ENCODE measurements around the gene RLBP1. TPM values are rescaled to one million over a fixed set of nuclear protein-coding genes. Genes with fewer than 3 reads are reported as not detected.

RLBP1 gene
- total and polyA plus RNA-seq, 2 of the 13 experiments (the other 11 are each of a cell fraction or from before 2014, with no cell fraction given): 0.07 TPM; not detected in 1

DNA sequence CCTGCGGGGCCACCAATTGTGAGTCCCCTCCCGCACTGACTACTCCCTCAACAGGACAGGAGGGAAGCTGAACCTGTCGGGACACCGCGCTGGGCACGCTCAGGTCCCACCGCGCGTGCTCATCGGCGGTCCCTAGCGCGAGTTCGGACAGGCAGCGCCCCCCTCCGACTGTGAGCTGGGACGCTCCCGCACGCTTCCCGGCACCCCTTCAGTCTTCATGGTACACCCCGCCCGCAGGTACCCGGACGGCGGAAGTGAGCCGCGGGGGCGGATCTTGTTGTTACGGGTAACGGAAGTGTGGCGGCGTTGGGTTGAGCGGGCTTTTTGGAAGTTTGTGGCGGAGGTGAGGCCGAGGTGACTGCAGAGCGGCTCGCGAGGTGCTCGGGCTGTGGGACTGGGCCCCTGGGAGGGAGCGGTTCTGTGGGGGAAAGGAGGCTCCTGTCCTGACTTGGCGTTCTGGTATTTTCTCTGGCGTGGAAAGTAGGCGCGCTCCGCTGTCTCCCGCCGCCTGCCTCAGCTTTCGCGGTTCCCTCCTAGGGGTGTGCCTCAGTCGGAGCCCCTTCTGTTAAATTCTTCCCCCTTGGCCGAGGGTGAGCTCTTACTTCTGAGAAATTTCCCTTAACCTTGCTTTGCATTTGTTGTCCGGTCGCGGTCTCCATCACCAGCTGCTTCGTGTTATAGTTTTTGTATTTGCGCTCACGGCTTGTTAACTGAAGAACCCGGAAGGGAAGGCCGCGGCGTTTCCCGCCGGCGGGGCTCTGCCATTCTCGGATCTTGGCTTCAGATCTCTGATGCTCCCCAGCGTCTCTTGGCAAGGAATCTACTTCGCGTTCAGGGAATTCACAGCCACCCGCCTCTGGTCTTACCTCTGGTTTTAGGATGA, 22.6 kb upstream of the RLBP1 start, which contains the start of gene FANCI (continued):
- TF ChIP-seq, protein P1, sequence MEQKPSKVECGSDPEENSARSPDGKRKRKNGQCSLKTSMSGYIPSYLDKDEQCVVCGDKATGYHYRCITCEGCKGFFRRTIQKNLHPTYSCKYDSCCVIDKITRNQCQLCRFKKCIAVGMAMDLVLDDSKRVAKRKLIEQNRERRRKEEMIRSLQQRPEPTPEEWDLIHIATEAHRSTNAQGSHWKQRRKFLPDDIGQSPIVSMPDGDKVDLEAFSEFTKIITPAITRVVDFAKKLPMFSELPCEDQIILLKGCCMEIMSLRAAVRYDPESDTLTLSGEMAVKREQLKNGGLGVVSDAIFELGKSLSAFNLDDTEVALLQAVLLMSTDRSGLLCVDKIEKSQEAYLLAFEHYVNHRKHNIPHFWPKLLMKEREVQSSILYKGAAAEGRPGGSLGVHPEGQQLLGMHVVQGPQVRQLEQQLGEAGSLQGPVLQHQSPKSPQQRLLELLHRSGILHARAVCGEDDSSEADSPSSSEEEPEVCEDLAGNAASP (CRISPR knock-in tag; IDR thresholded peaks at IDR 0.05; ENCODE audit: borderline replicate concordance): 0 out of 2 replicates have a peak, but pooled peaks have one; percentile 24
- no peak for TF ChIP-seq HMG20A (CRISPR knock-in tag; IDR thresholded peaks at IDR 0.05; ENCODE audit: borderline replicate concordance)
- peak; percentile 32 for TF ChIP-seq FOXA3 (CRISPR knock-in tag; IDR thresholded peaks at IDR 0.05)
- TF ChIP-seq, protein P2, sequence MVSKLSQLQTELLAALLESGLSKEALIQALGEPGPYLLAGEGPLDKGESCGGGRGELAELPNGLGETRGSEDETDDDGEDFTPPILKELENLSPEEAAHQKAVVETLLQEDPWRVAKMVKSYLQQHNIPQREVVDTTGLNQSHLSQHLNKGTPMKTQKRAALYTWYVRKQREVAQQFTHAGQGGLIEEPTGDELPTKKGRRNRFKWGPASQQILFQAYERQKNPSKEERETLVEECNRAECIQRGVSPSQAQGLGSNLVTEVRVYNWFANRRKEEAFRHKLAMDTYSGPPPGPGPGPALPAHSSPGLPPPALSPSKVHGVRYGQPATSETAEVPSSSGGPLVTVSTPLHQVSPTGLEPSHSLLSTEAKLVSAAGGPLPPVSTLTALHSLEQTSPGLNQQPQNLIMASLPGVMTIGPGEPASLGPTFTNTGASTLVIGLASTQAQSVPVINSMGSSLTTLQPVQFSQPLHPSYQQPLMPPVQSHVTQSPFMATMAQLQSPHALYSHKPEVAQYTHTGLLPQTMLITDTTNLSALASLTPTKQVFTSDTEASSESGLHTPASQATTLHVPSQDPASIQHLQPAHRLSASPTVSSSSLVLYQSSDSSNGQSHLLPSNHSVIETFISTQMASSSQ (IDR thresholded peaks at IDR 0.05; ENCODE audit: low read depth): no peak
- TF ChIP-seq, protein P2 (CRISPR knock-in tag; IDR thresholded peaks at IDR 0.05; ENCODE audit: borderline replicate concordance): peak; percentile 63; the same call in 1 of the 2 replicates
- TF ChIP-seq ZNF367 (CRISPR knock-in tag; IDR thresholded peaks at IDR 0.05; ENCODE audit: borderline replicate concordance): 0 out of 2 replicates have a peak, but pooled peaks have one; percentile 23
- TF ChIP-seq ZBTB1 (CRISPR knock-in tag; IDR thresholded peaks at IDR 0.05; ENCODE audit: borderline replicate concordance): no peak
- TF ChIP-seq SP5 (CRISPR knock-in tag; IDR thresholded peaks at IDR 0.05; ENCODE audit: borderline replicate concordance, low read depth): no peak
- no peak for TF ChIP-seq ZC3H4 (CRISPR knock-in tag; IDR thresholded peaks at IDR 0.05; ENCODE audit: borderline replicate concordance)
- TF ChIP-seq, protein P3, sequence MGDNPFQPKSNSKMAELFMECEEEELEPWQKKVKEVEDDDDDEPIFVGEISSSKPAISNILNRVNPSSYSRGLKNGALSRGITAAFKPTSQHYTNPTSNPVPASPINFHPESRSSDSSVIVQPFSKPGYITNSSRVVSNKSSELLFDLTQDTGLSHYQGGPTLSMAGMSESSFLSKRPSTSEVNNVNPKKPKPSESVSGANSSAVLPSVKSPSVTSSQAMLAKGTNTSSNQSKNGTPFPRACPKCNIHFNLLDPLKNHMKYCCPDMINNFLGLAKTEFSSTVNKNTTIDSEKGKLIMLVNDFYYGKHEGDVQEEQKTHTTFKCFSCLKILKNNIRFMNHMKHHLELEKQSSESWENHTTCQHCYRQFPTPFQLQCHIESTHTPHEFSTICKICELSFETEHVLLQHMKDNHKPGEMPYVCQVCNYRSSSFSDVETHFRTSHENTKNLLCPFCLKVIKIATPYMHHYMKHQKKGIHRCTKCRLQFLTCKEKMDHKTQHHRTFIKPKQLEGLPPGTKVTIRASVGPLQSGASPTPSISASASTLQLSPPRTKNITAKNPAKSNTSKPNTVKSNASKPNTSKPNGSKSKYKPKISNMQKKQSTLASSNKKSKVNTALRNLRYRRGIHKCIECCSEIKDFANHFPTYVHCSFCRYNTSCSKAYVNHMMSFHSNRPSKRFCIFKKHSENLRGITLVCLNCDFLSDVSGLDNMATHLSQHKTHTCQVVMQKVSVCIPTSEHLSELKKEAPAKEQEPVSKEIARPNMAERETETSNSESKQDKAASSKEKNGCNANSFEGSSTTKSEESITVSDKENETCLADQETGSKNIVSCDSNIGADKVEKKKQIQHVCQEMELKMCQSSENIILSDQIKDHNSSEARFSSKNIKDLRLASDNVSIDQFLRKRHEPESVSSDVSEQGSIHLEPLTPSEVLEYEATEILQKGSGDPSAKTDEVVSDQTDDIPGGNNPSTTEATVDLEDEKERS (CRISPR knock-in tag; IDR thresholded peaks at IDR 0.05): peak; percentile 64; the same call in 1 of the 2 replicates
- TF ChIP-seq, protein P4, sequence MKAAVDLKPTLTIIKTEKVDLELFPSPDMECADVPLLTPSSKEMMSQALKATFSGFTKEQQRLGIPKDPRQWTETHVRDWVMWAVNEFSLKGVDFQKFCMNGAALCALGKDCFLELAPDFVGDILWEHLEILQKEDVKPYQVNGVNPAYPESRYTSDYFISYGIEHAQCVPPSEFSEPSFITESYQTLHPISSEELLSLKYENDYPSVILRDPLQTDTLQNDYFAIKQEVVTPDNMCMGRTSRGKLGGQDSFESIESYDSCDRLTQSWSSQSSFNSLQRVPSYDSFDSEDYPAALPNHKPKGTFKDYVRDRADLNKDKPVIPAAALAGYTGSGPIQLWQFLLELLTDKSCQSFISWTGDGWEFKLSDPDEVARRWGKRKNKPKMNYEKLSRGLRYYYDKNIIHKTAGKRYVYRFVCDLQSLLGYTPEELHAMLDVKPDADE (CRISPR knock-in tag; IDR thresholded peaks at IDR 0.05): no peak
- peak; percentile 41; the same call in 1 of the 2 replicates for TF ChIP-seq ZNF83 (CRISPR knock-in tag; IDR thresholded peaks at IDR 0.05; ENCODE audit: borderline replicate concordance)
- no peak for TF ChIP-seq SRSF9 (IDR thresholded peaks at IDR 0.05; ENCODE audit: borderline replicate concordance, insufficient read depth, low read depth, low read length, poor library complexity, severe bottlenecking)
- TF ChIP-seq, protein P5, sequence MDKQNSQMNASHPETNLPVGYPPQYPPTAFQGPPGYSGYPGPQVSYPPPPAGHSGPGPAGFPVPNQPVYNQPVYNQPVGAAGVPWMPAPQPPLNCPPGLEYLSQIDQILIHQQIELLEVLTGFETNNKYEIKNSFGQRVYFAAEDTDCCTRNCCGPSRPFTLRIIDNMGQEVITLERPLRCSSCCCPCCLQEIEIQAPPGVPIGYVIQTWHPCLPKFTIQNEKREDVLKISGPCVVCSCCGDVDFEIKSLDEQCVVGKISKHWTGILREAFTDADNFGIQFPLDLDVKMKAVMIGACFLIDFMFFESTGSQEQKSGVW (CRISPR knock-in tag; IDR thresholded peaks at IDR 0.05; ENCODE audit: borderline replicate concordance): no peak

Measured in HepG2 (cell line).